Endothelial cell (in vitro differentiated cells): ENCODE results near the gene OR5H14. TPM values are rescaled to one million over a fixed set of nuclear protein-coding genes. Genes with fewer than 3 reads are reported as not detected.

Experiments
- DNase-seq: peaks from one replicate; pipeline ENCODE4 v3.0.0; 2021; ENCODE audit warnings: low spot score
- H3K27ac Mint-ChIP-seq: one replicate; pipeline ENCODE4 v1.8.0; 2021; ENCODE audit warnings: mixed read lengths, inconsistent platforms; ENCODE audit not compliant: unreplicated experiment
- H3K27me3 Mint-ChIP-seq: one replicate; pipeline ENCODE4 v1.8.0; 2021; ENCODE audit warnings: mild to moderate bottlenecking, moderate library complexity, mixed read lengths, inconsistent platforms; ENCODE audit not compliant: unreplicated experiment
- H3K36me3 Mint-ChIP-seq: one replicate; pipeline ENCODE4 v1.8.0; 2021; ENCODE audit warnings: mild to moderate bottlenecking, low read depth, mixed read lengths, inconsistent platforms; ENCODE audit not compliant: unreplicated experiment
- H3K4me1 Mint-ChIP-seq: one replicate; pipeline ENCODE4 v1.8.0; 2021; ENCODE audit warnings: mild to moderate bottlenecking, mixed read lengths, inconsistent platforms; ENCODE audit not compliant: unreplicated experiment
- H3K4me3 Mint-ChIP-seq: one replicate; pipeline ENCODE4 v1.8.0; 2021; ENCODE audit warnings: mild to moderate bottlenecking, mixed read lengths, inconsistent platforms; ENCODE audit not compliant: unreplicated experiment
- H3K9me3 Mint-ChIP-seq: one replicate; pipeline ENCODE4 v1.8.0; 2021; ENCODE audit warnings: mixed read lengths, inconsistent platforms; ENCODE audit not compliant: unreplicated experiment
- CTCF ChIP-seq: fragments of 200-600 bp; sonication (generic); IDR thresholded peaks from one replicate; pipeline ENCODE4 v1.5.0; 2021; ENCODE audit warnings: antibody characterized with exemption; ENCODE audit not compliant: unreplicated experiment
- total RNA-seq: library from RNA; stranded (reverse); fragmentation: NEBNext Ultra II Directional; extraction: Animal tissue kit (Norgen Biotek cat#: 25700); gene quantifications from one replicate; pipeline ENCODE4 v1.2.1, GENCODE V29; 2021; ENCODE audit not compliant: unreplicated experiment

The OR5H14 gene
- total RNA-seq, 1 donor from 2014 or later, result not detected

DNA sequence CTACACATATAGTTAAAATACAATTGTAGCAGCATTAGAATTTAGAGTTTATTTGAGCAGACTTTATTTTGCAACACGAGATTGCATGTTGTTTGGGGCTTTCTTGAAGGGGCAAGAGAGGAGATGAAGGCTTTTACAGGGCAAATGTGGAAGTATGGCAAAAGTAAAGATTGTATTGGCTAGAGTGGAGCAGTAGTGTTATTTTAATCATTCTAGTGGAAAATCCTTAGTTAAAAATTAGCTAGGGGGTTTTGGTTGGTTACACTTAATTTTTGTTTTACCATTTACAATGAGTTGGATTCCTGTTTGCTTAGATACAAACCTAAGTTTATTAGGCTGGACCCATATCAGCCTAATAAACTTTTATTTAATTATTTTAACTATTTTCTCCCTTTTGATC is 23.8 kb downstream of the OR5H14 start:
- H3K36me3 Mint-ChIP-seq, result peaks cover 4% of the 10 kb centered on the region
- H3K9me3 Mint-ChIP-seq, result peaks cover 5% of the 10 kb centered on the region
- H3K27ac Mint-ChIP-seq, result no peak overlapping the region
- H3K4me3 Mint-ChIP-seq, result no peak overlapping the region
- H3K4me1 Mint-ChIP-seq, result no peaks in the 10 kb centered on the region
- peaks cover 3% of the 10 kb centered on the region for H3K27me3 Mint-ChIP-seq
- no peak for TF ChIP-seq CTCF
- DNase-seq, result no peak

DNA sequence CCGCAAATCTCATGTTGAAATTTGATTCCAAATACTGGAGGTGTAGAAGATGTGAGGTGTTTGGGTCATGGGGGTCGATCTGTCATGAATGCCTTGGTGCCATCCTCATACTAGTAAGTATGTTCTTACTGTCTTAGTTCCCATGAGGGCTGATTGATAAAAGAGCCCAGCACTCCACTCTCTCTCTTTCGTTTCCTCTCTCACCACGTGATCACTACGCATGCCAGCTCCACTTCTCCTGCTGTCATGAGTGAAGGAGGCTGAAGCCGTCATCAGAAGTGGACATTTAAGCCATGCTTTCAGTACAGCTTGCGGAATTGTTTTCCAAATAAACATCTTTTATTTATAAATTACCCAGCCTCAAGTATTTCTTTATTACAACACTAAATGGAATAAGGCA is 25.3 kb downstream of the OR5H14 start:
- Mint-ChIP-seq H3K9me3 (peaks cover 5% of the 10 kb centered on the region), H3K36me3 (peaks cover 10% of the 10 kb centered on the region), H3K27me3 (peaks cover 5% of the 10 kb centered on the region), H3K27ac (no peak overlapping the region), H3K4me1 (no peaks in the 10 kb centered on the region), H3K4me3 (no peak overlapping the region)
- no peak for DNase-seq
- TF ChIP-seq CTCF, result no peak

DNA sequence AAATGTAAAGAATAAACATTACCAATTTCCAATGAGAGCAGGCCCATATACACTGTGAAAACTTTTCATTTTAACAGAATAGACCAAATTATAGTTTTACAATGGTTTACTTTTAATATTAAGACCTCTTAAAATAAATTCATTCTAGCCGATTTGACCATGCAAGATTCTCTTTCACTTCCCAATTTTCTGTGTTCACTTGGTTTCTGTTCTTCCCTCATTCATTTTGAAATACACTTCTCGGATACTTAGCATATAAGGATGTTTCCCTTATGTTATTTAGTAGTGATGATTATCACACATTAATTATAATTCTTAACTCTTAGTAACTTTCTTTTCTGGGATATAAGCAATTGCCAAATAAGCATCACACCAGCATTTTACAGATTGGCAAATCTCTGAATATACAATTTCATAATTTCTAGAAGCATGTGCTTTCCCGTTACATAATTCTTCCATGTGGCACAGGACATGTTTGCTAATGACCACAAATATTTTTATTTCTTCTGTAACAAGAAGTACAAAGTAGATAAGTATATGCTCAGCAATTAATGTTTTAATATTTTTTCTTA is 33.1 kb downstream of the OR5H14 start:
- no peak overlapping the region for H3K4me3 Mint-ChIP-seq

GRCh38 chr3:98182196-98182595 is 34.9 kb downstream of the OR5H14 start:
- DNase-seq, result no peak
- no peaks in the 10 kb centered on the region for H3K9me3 Mint-ChIP-seq
- H3K4me3 Mint-ChIP-seq, result no peak overlapping the region
- H3K36me3 Mint-ChIP-seq, result no peaks in the 10 kb centered on the region
- TF ChIP-seq CTCF, result no peak
- no peak overlapping the region for H3K27ac Mint-ChIP-seq
- no peaks in the 10 kb centered on the region for H3K4me1 Mint-ChIP-seq
- H3K27me3 Mint-ChIP-seq, result no peaks in the 10 kb centered on the region

More for the DNA sequence above, 33.1 kb downstream of the OR5H14 start:
- no peak for DNase-seq
- Mint-ChIP-seq H3K9me3 (no peaks in the 10 kb centered on the region), H3K27me3 (peaks cover 3% of the 10 kb centered on the region), H3K36me3 (peaks cover 5% of the 10 kb centered on the region), H3K4me1 (no peaks in the 10 kb centered on the region), H3K27ac (no peak overlapping the region)
- no peak for TF ChIP-seq CTCF

DNA sequence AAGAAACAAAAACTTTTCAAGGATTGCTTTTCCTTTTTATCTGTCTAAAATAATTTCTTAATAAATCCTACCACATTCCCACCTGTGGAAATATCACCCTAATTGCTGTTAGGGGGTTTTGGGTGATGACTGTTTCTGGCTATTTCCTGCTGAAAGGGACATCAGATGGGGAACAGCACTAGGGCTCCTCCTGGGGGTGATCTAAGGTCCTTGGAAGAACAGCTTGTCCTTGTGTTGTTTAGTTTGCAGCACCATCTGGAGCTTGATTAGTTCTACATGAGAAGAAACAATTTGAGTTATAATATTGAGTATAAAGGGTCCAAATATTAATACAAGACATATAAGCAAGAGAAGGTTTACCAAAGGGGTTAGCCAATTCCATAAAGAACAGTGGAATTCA is 37.9 kb downstream of the OR5H14 start:
- DNase-seq, result no peak
- Mint-ChIP-seq H3K9me3 (no peaks in the 10 kb centered on the region), H3K36me3 (no peaks in the 10 kb centered on the region), H3K4me3 (no peak overlapping the region), H3K4me1 (peaks cover 16% of the 10 kb centered on the region), H3K27ac (no peak overlapping the region), H3K27me3 (peaks cover 7% of the 10 kb centered on the region)
- TF ChIP-seq CTCF, result no peak
